ENCODE results near the gene PJVK. TPM values are rescaled to one million over a fixed set of nuclear protein-coding genes. Genes with fewer than 3 reads are reported as not detected.
A peak's percentile ranks its signal among the peaks of the same experiment; 100 is the strongest.
"Not testable (repeated sequence)": the region's sequence is repeated elsewhere in the genome, so short reads cannot be mapped to it uniquely, and the experiment has no call there.

PJVK gene
- total RNA-seq, 1 donor from 2014 or later: 7.7 TPM

- TF ChIP-seq CTCF (IDR thresholded peaks at IDR 0.05; ENCODE audit: unreplicated experiment): no peak
- H3K27ac Mint-ChIP-seq: no peak overlapping the region
- DNase-seq (ENCODE audit: low spot score, unreplicated experiment): no peak
- H3K36me3 Mint-ChIP-seq (ENCODE audit: insufficient read depth): peaks cover 4% of the 10 kb centered on the region
- H3K9me3 Mint-ChIP-seq (ENCODE audit: low read depth): no peaks in the 10 kb centered on the region
- H3K4me1 Mint-ChIP-seq (ENCODE audit: low read depth): peaks cover 10% of the 10 kb centered on the region
- no peaks in the 10 kb centered on the region for H3K27me3 Mint-ChIP-seq
- H3K4me3 Mint-ChIP-seq (ENCODE audit: low read depth): no peak overlapping the region
Observed at GRCh38 chr2:178417916-178418315, 33.3 kb upstream of the PJVK start.

GRCh38 chr2:178418426-178418825, 32.8 kb upstream of the PJVK start:
- H3K9me3 Mint-ChIP-seq (ENCODE audit: low read depth): no peaks in the 10 kb centered on the region
- no peak for DNase-seq (ENCODE audit: low spot score, unreplicated experiment)
- no peaks in the 10 kb centered on the region for H3K27me3 Mint-ChIP-seq
- peaks cover 5% of the 10 kb centered on the region for H3K36me3 Mint-ChIP-seq (ENCODE audit: insufficient read depth)
- H3K4me1 Mint-ChIP-seq (ENCODE audit: low read depth): peaks cover 9% of the 10 kb centered on the region
- TF ChIP-seq CTCF (IDR thresholded peaks at IDR 0.05; ENCODE audit: unreplicated experiment): no peak
- H3K27ac Mint-ChIP-seq: no peak overlapping the region
- H3K4me3 Mint-ChIP-seq (ENCODE audit: low read depth): no peak overlapping the region

GRCh38 chr2:178419123-178419522, 32.1 kb upstream of the PJVK start:
- Mint-ChIP-seq H3K27ac (no peak overlapping the region), H3K36me3 (ENCODE audit: insufficient read depth) (peaks cover 11% of the 10 kb centered on the region), H3K27me3 (no peaks in the 10 kb centered on the region), H3K4me3 (ENCODE audit: low read depth) (no peak overlapping the region), H3K4me1 (ENCODE audit: low read depth) (peaks cover 7% of the 10 kb centered on the region), H3K9me3 (ENCODE audit: low read depth) (peaks cover 7% of the 10 kb centered on the region)
- peak; percentile 17 for TF ChIP-seq CTCF (IDR thresholded peaks at IDR 0.05; ENCODE audit: unreplicated experiment)
- DNase-seq (ENCODE audit: low spot score, unreplicated experiment): no peak

GRCh38 chr2:178420463-178420999, 30.6 kb upstream of the PJVK start:
- H3K4me1 Mint-ChIP-seq (ENCODE audit: low read depth): no peaks in the 10 kb centered on the region
- H3K27me3 Mint-ChIP-seq: no peaks in the 10 kb centered on the region
- no peak overlapping the region for H3K4me3 Mint-ChIP-seq (ENCODE audit: low read depth)
- H3K9me3 Mint-ChIP-seq (ENCODE audit: low read depth): peaks cover 21% of the 10 kb centered on the region
- DNase-seq (ENCODE audit: low spot score, unreplicated experiment): no peak
- peaks cover 23% of the 10 kb centered on the region for H3K36me3 Mint-ChIP-seq (ENCODE audit: insufficient read depth)
- no peak overlapping the region for H3K27ac Mint-ChIP-seq
- no peak for TF ChIP-seq CTCF (IDR thresholded peaks at IDR 0.05; ENCODE audit: unreplicated experiment)

- Mint-ChIP-seq H3K27ac (no peak overlapping the region), H3K4me1 (ENCODE audit: low read depth) (no peaks in the 10 kb centered on the region), H3K9me3 (ENCODE audit: low read depth) (peaks cover 28% of the 10 kb centered on the region), H3K4me3 (ENCODE audit: low read depth) (no peak overlapping the region), H3K27me3 (no peaks in the 10 kb centered on the region), H3K36me3 (ENCODE audit: insufficient read depth) (peaks cover 36% of the 10 kb centered on the region)
- TF ChIP-seq CTCF (IDR thresholded peaks at IDR 0.05; ENCODE audit: unreplicated experiment): no peak
- DNase-seq (ENCODE audit: low spot score, unreplicated experiment): no peak
Observed at GRCh38 chr2:178422097-178422496, 29.1 kb upstream of the PJVK start.

GRCh38 chr2:178423746-178424145, 27.4 kb upstream of the PJVK start:
- DNase-seq (ENCODE audit: low spot score, unreplicated experiment); H3K27me3 Mint-ChIP-seq; H3K27ac Mint-ChIP-seq; H3K4me3 Mint-ChIP-seq (ENCODE audit: low read depth); H3K4me1 Mint-ChIP-seq (ENCODE audit: low read depth): not testable (repeated sequence)
- Mint-ChIP-seq H3K9me3 (ENCODE audit: low read depth) (peaks cover 28% of the 10 kb centered on the region), H3K36me3 (ENCODE audit: insufficient read depth) (peaks cover 45% of the 10 kb centered on the region)
